Hematopoietic multipotent progenitor cell treated with erythropoietin and hydrocortisone succinate and interleukin-3 and kit ligand, for 4 days (in vitro differentiated cells): ENCODE results near the gene GBP5.
"Not testable (repeated sequence)": the region's sequence is repeated elsewhere in the genome, so short reads cannot be mapped to it uniquely, and the experiment has no call there.

Experiments used
- DNase-seq: peaks from one replicate; pipeline ENCODE4 v3.0.0-alpha.2; 2015

Gene GBP5, protein sequence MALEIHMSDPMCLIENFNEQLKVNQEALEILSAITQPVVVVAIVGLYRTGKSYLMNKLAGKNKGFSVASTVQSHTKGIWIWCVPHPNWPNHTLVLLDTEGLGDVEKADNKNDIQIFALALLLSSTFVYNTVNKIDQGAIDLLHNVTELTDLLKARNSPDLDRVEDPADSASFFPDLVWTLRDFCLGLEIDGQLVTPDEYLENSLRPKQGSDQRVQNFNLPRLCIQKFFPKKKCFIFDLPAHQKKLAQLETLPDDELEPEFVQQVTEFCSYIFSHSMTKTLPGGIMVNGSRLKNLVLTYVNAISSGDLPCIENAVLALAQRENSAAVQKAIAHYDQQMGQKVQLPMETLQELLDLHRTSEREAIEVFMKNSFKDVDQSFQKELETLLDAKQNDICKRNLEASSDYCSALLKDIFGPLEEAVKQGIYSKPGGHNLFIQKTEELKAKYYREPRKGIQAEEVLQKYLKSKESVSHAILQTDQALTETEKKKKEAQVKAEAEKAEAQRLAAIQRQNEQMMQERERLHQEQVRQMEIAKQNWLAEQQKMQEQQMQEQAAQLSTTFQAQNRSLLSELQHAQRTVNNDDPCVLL

GRCh38 chr1:89272269-89273041 lies at the start of gene GBP5:
Gene GBP5 (minus strand): TSS chr1:89272860. CDS start chr1:89269555, 3,305 bp downstream.
- peak; percentile 68 for DNase-seq

GRCh38 chr1:89322402-89322801 lies 49.7 kb upstream of the GBP5 start:
- DNase-seq, result no peak

DNA sequence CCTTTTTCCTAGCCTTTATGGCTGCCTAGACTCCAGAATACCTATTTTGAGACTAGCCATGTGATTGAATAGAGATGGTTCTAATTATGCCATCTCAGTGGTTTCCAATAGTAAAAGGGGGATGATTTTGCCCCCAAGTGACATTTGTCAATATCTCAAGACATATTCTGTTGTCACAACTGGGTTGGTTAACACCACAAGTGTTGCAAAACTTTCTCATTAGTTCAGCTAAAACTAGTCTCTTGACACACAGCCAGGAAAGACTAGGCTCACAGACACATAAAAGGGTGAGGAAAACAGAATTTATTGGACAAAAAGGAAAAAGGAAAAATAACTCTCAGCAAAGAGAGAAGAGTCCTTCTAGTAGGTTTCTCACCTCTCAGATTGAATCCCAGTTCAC lies 39.9 kb upstream of the GBP5 start:
- DNase-seq, result peak; percentile 18

- DNase-seq, result no peak
Observed at GRCh38 chr1:89311757-89312156, 39.1 kb upstream of the GBP5 start.

DNA sequence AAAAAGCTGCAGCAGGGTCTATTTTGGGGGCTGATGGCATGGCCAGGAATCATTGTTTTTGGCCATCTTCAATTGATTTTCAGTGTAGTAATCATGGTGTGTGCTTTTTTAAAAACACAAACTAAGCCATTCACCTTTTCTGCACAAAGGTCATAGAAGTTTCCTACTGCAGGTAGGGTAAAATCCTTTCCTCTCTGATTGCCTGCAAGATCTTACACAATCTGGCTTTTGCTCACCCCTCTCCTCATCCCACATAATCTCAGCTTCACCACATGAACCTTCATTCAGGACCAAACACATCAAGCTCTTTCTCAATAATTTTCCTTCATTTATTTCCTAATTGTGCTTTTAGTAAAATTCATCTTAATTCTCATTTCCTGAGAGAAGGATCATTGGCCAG lies 38.3 kb upstream of the GBP5 start:
- DNase-seq, result no peak

- DNase-seq, result no peak
Observed at GRCh38 chr1:89310505-89310904, 37.8 kb upstream of the GBP5 start.

- DNase-seq, result no peak
Observed at GRCh38 chr1:89309828-89310227, 37.2 kb upstream of the GBP5 start.

GRCh38 chr1:89306273-89306672 lies 33.6 kb upstream of the GBP5 start:
- no peak for DNase-seq

DNA sequence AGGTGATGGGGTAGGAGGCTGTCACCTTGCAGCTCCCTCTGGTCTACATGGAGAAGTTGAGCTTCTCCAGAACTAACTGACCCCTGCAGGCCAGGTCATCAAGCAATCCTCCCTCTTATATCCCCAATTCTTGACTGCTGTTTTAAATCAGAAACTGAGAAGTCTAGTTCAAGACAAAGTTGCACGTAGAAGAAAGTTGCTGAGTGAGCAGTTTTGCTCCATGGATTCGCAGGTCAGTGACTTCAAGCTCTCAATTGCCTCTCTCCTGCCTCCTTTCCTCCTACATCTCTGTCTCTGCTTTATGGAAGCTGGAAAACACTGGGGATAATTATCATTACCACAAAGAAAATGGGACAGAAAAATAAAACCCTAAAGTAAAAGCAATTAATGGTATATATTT lies 32.8 kb upstream of the GBP5 start:
- DNase-seq, result no peak

GRCh38 chr1:89304572-89305230 lies 32.0 kb upstream of the GBP5 start:
- DNase-seq, result no peak

- no peak for DNase-seq
Observed at GRCh38 chr1:89302697-89303332, 30.2 kb upstream of the GBP5 start.

DNA sequence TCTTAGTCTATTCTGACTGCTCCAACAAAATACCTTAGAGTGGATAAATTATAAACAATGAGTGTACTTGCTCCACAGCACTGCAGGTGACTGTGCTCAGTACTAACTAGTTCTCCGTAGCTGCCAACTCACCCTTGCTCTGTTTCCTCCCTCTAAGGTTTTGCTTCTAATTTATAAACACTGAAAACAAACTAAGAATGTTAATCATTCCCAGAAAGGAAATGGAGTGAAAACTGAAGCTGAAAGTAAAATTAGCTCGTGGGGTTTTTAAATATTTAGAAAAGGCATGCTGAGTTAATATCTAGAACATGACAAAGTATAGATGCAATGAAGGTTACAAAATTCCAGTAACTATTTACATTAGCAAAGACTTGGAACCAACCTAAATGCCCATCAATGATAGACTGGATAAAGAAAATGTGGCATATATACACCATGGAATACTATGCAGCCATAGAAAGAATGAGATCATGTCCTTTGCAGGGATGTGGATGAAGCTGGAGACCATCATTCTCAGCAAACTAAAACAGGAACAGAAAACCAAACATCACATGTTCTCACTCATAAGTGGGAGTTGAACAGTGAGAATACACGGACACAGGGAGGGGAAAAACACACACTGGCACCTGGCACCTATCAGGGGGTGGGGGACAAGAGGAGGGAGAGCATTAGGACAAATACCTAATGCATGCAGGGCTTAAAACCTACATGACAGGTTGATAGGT lies 27.2 kb upstream of the GBP5 start:
- not testable (repeated sequence) for DNase-seq

DNA sequence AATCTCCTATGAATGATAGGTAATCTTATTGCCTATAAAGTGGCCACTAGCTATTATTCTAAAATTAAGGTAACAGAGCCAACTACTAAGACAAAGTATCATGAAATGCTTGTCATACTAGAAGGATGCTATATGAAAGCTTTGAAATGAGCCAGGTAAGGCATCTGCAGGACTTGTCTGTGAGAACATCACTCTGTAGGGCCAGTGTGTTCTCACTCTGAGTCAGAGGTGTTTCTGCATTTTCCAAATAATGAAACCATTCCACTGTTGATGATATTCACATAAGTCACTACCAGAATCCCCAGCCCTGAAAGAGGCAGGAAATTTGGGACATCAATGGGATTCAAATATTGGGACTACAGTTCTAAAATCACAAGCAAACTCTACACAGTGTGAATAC lies 25.8 kb upstream of the GBP5 start:
- DNase-seq, result no peak

GRCh38 chr1:89295187-89295586 lies 22.5 kb upstream of the GBP5 start:
- DNase-seq, result peak; percentile 82

GRCh38 chr1:89291276-89291675 lies 18.6 kb upstream of the GBP5 start:
- DNase-seq, result no peak

DNA sequence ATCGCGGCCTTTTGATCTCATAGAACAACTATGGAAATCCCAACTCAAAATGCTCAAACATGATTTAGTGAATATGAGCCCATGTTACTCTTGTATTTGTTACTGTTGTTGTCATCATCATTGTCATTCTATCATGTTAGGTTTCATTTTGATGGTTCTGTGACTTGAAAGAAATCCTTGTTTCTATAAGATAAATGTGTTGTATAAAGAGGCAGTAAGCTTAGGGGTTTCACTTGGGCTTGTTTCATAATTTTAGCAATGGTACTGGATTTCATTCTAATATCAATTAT lies 15.3 kb upstream of the GBP5 start:
- DNase-seq, result no peak

DNA sequence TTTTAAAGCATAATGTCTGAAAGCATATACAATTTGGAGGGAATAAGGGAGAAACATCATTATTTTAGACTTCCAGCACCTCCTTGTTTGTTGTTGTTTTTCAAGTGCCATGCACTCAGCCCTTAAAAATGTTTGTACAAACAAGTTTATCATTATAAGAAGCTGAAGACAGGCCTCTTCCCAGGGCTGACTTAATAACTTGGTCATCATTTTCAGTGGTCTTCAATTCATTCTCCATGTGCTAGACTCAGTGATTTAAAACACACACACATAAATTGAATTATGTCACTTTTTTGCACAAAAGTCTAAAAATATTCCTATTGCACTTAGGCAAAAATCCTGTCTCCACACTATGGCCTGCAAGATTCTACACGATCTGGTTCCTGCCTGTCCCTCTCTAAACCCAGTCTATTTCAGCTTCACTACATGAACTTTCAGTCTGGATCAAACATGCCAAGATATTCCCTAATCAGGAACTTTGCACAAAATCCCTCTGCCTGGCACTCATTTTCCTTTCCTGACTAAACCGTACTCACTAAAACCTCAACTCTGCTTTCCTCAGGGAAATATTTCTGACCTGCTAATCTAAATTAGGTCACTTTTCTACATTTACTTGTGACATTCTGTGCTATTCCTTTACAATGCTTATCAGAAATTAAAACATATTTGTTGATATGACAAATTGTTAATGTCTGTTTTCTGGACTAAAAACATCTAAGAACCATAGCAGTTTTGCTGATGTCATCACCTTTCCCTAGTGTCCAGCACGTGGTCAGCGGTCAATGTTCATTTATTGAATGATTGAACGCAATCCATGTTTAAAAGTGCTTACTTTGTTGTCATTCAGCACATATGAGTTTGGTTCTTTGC lies 14.8 kb upstream of the GBP5 start:
- DNase-seq, result no peak

DNA sequence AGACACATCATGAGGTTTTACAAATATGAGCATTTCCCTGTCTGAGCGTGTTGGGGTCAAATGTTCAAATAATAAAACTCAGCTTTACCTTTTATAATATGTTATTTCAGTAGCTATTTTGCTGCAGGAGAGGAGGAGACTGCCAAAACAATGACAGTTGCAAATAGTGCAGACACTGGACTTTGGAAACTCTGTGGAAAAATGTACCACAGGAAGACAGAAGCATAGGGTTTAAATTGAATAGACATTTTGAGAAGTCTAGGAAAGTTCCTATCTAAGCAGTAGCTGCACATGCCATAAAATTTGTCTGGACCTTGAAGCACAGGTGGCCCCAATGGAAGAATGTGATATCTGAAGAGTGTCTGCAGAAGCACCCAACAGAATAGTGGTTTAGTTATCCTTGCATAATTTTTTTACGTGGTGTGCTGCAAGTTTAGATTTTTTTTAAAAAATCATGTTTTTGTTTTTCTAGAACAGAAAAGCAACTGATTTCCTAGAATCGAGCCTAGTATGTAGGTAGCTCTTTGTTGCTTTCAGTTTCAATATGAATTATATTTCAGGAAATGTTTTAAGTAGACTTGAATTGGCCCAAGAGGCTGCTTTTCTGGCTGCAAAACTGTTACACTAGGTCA lies 14.0 kb upstream of the GBP5 start:
- DNase-seq, result peak; percentile 7

GRCh38 chr1:89285745-89286380 lies 13.2 kb upstream of the GBP5 start:
- DNase-seq, result no peak

- DNase-seq, result not testable (repeated sequence)
Observed at GRCh38 chr1:89284078-89284763, 11.6 kb upstream of the GBP5 start.
